WTC11 (cell line): Measurements from ENCODE around the gene STK39. TPM values are rescaled to one million over a fixed set of nuclear protein-coding genes. Genes with fewer than 3 reads are reported as not detected.

Experiments used
- ATAC-seq: fragments of 200-7000 bp; cut with Tn5 transposase; 2 replicates; pipeline ENCODE4 v1.10.0; 2021; ENCODE audit warnings: mild to moderate bottlenecking, moderate library complexity
- CTCF ChIA-PET: fragments of 300-600 bp; sonication (Branson Sonifier 250); formaldehyde crosslinking; loops from one replicate; lab custom pipeline; 2021; ENCODE audit warnings: antibody characterized with exemption; lab: Charles Lee
- POLR2A ChIA-PET: fragments of 350-600 bp; sonication (Branson Sonifier 250); formaldehyde crosslinking; loops from one replicate; lab custom pipeline; 2021; ENCODE audit warnings: antibody characterized with exemption; lab: Charles Lee
- DNase-seq: peaks from one replicate; pipeline ENCODE4 v3.0.0; 2021; ENCODE audit warnings: low spot score
- H3K27ac Mint-ChIP-seq: 2 replicates; pipeline ENCODE4 v1.8.0; 2021; ENCODE audit warnings: mixed read lengths
- H3K27me3 Mint-ChIP-seq: 2 replicates; pipeline ENCODE4 v1.8.0; 2021; ENCODE audit warnings: low read depth, mild to moderate bottlenecking, moderate library complexity, mixed read lengths
- H3K36me3 Mint-ChIP-seq: 2 replicates; pipeline ENCODE4 v1.8.0; 2021; ENCODE audit warnings: mixed read lengths
- H3K4me1 Mint-ChIP-seq: 2 replicates; pipeline ENCODE4 v1.8.0; 2022; ENCODE audit warnings: mixed read lengths
- H3K4me3 Mint-ChIP-seq: 2 replicates; pipeline ENCODE4 v1.8.0; 2021; ENCODE audit warnings: mild to moderate bottlenecking, moderate library complexity, mixed read lengths
- H3K9me3 Mint-ChIP-seq: 2 replicates; pipeline ENCODE4 v1.8.0; 2021; ENCODE audit warnings: mixed read lengths
- CREM ChIP-seq: sonication (generic); formaldehyde crosslinking; IDR thresholded peaks from 2 replicates; pipeline ENCODE4 v1.8.1; 2022; ENCODE audit warnings: mild to moderate bottlenecking, missing genetic modification reagents, moderate library complexity
- FOXK1 ChIP-seq: sonication (generic); formaldehyde crosslinking; IDR thresholded peaks from 2 replicates; pipeline ENCODE4 v1.8.0; 2022; ENCODE audit warnings: mild to moderate bottlenecking, moderate library complexity, missing genetic modification reagents
- JAZF1 ChIP-seq: fragments of 250-450 bp; sonication (Bioruptor Pico); IDR thresholded peaks from 2 replicates; pipeline ENCODE4 v1.9.0; 2021; ENCODE audit warnings: moderate library complexity, mild to moderate bottlenecking, inconsistent platforms
- MXD4 ChIP-seq: fragments of 250-450 bp; sonication (Bioruptor Pico); IDR thresholded peaks from 2 replicates; pipeline ENCODE4 v1.8.0; 2021; ENCODE audit warnings: mild to moderate bottlenecking, moderate library complexity, borderline replicate concordance
- NR1H2 ChIP-seq: sonication (generic); formaldehyde crosslinking; IDR thresholded peaks from 2 replicates; pipeline ENCODE4 v1.9.0; 2021; ENCODE audit warnings: mild to moderate bottlenecking, moderate library complexity, missing genetic modification reagents
- PRDM15 ChIP-seq: sonication (generic); formaldehyde crosslinking; IDR thresholded peaks from 2 replicates; pipeline ENCODE4 v1.8.0; 2022; ENCODE audit warnings: missing genetic modification reagents
- TCF7 ChIP-seq: sonication (generic); formaldehyde crosslinking; IDR thresholded peaks from 2 replicates; pipeline ENCODE4 v1.8.0; 2022; ENCODE audit warnings: mild to moderate bottlenecking, low read depth, missing genetic modification reagents, moderate library complexity
- TEAD4 ChIP-seq: sonication (generic); formaldehyde crosslinking; IDR thresholded peaks from 2 replicates; pipeline ENCODE4 v1.8.0; 2022; ENCODE audit warnings: mild to moderate bottlenecking, missing genetic modification reagents
- USF2 ChIP-seq: sonication (generic); formaldehyde crosslinking; IDR thresholded peaks from 2 replicates; pipeline ENCODE4 v1.8.1; 2023; ENCODE audit warnings: mild to moderate bottlenecking, missing genetic modification reagents, moderate library complexity
- ZNF219 ChIP-seq: sonication (generic); formaldehyde crosslinking; IDR thresholded peaks from 2 replicates; pipeline ENCODE4 v1.8.0; 2023; ENCODE audit warnings: missing genetic modification reagents, mild to moderate bottlenecking, borderline replicate concordance
- ZNF232 ChIP-seq: sonication (generic); formaldehyde crosslinking; IDR thresholded peaks from 2 replicates; pipeline ENCODE4 v1.8.0; 2022; ENCODE audit warnings: mild to moderate bottlenecking, missing genetic modification reagents
- ZNF281 ChIP-seq: sonication (generic); formaldehyde crosslinking; IDR thresholded peaks from 2 replicates; pipeline ENCODE4 v1.8.0; 2023; ENCODE audit warnings: mild to moderate bottlenecking, missing genetic modification reagents
- ZNF317 ChIP-seq: sonication (generic); formaldehyde crosslinking; IDR thresholded peaks from 2 replicates; pipeline ENCODE4 v1.8.1; 2023; ENCODE audit warnings: low read depth, mild to moderate bottlenecking, moderate library complexity, missing genetic modification reagents, borderline replicate concordance
- ZNF423 ChIP-seq: fragments of 250-450 bp; sonication (Bioruptor Pico); IDR thresholded peaks from 2 replicates; pipeline ENCODE4 v2.1.2; 2022; ENCODE audit warnings: mild to moderate bottlenecking, moderate library complexity
- total RNA-seq: library from RNA; stranded (reverse); gene quantifications from 3 replicates; pipeline ENCODE4 v1.2.3, GENCODE V29; 2021
- TF ChIP-seq, protein P1 (sequence below): fragments of 250-450 bp; sonication (Bioruptor Pico); IDR thresholded peaks from 2 replicates; pipeline ENCODE4 v1.9.0; 2021; ENCODE audit warnings: moderate library complexity, mild to moderate bottlenecking, inconsistent platforms, borderline replicate concordance
- TF ChIP-seq, protein P2 (sequence below): fragments of 250-450 bp; sonication (Bioruptor Pico); conservative IDR thresholded peaks from 2 replicates; pipeline ENCODE4 v1.9.0; 2021; ENCODE audit warnings: mild to moderate bottlenecking

The STK39 gene
- total RNA-seq, 1 experiment from 2014 or later = 20.5 TPM

DNA sequence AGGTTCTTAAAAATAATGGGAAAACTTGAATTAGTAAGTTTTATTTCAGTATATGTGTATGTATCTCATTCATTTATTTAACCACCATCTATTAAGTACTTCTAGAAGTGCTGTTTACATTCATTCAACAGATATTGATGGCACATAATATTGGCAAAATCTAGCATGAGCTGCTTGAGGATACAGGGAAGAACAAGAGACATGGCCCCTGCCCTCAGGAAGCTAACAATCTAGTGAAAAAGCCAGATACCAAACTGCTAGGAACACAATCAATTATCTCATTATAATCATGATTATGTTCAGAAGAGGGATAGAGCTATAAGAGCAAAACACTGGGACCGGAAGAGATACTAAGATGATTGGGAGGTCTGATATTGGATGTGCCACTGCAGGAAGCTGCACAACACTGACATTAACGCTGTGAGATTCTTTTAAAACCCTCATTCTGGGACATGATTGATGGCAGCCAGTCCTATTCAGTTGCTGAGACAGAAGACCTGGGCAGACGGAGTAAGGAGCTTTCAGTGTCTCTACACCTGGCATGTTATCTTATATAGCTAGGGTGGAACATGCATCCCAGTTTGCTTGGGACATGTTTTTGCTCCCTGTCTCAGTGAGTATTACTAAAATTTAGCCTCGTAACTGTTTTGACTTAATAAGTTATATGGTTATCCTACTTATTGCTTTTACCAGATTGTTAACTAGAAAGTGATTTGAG is 314.1 kb downstream of the STK39 start:
- Mint-ChIP-seq H3K4me3 (no peak overlapping the region), H3K4me1 (peaks cover 5% of the 10 kb centered on the region), H3K27me3 (no peaks in the 10 kb centered on the region), H3K9me3 (peaks cover 10% of the 10 kb centered on the region), H3K36me3 (peaks cover 3% of the 10 kb centered on the region; the same call in 1 of the 2 replicates), H3K27ac (no peak overlapping the region)
- ATAC-seq (no peak), DNase-seq (no peak)
- CTCF ChIA-PET = no interaction called here
- POLR2A ChIA-PET = no interaction called here
- TF ChIP-seq ZNF317 (no peak), FOXK1 (CRISPR knock-in tag) (no peak), ZNF219 (CRISPR knock-in tag) (no peak), NR1H2 (CRISPR knock-in tag) (no peak), TCF7 (no peak), ZNF232 (CRISPR knock-in tag) (no peak)

GRCh38 chr2:167932123-167932693 is 315.2 kb downstream of the STK39 start:
- POLR2A ChIA-PET = no interaction called here
- H3K27ac Mint-ChIP-seq = no peak overlapping the region
- peaks cover 5% of the 10 kb centered on the region for H3K4me1 Mint-ChIP-seq
- H3K36me3 Mint-ChIP-seq = peaks cover 3% of the 10 kb centered on the region; the same call in 1 of the 2 replicates
- CTCF ChIA-PET = no interaction called here
- DNase-seq = no peak
- no peak overlapping the region for H3K4me3 Mint-ChIP-seq
- H3K9me3 Mint-ChIP-seq = peaks cover 10% of the 10 kb centered on the region
- no peak for TF ChIP-seq PRDM15
- TF ChIP-seq, protein P1, sequence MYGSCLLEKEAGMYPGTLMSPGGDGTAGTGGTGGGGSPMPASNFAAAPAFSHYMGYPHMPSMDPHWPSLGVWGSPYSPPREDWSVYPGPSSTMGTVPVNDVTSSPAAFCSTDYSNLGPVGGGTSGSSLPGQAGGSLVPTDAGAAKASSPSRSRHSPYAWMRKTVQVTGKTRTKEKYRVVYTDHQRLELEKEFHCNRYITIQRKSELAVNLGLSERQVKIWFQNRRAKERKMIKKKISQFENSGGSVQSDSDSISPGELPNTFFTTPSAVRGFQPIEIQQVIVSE (CRISPR knock-in tag) = no peak
- TF ChIP-seq USF2 = no peak
- TF ChIP-seq ZNF281 = no peak
- H3K27me3 Mint-ChIP-seq = no peaks in the 10 kb centered on the region
- ATAC-seq = no peak

DNA sequence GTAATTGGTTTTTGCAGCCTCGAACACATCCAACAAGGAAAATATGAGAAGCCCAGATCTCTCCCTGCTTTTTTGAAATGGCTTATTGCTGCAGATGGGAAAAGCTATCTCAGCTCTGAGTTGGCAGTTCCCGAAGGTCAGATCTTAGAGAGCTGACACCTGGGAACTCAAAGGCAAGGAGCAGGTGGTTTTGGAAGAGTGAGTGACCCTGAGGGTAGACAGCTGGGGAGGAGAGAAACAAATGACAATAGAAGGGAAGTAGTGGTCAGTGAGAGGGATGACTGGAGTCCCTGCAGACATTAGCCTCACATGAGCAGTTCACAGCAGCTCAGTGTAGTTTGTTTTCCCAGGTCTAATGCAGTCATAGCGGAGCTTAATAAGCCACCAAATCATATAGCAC is 317.9 kb downstream of the STK39 start:
- POLR2A ChIA-PET = interaction anchor here (1.0 kb wide), 1 partner anchor 31 kb away, joined by 4 read pairs; no protein-coding TSS in a partner anchor
- no peaks in the 10 kb centered on the region for H3K27me3 Mint-ChIP-seq
- no peak overlapping the region for H3K4me3 Mint-ChIP-seq
- H3K36me3 Mint-ChIP-seq = no peaks in the 10 kb centered on the region
- peaks cover 5% of the 10 kb centered on the region for H3K4me1 Mint-ChIP-seq
- no peak for DNase-seq
- CTCF ChIA-PET = interaction anchor here (0.9 to 1.1 kb wide), 2 partner anchors 189 to 539 kb away, joined by 3 read pairs; no protein-coding TSS in a partner anchor
- peaks cover 3% of the 10 kb centered on the region; the same call in 1 of the 2 replicates for H3K9me3 Mint-ChIP-seq
- H3K27ac Mint-ChIP-seq = no peak overlapping the region
- ATAC-seq = no peak
- TF ChIP-seq TCF7 (no peak), CREM (CRISPR knock-in tag) (no peak), ZNF219 (CRISPR knock-in tag) (no peak), MXD4 (no peak), TEAD4 (CRISPR knock-in tag) (no peak), JAZF1 (CRISPR knock-in tag) (no peak), ZNF423 (no peak), FOXK1 (CRISPR knock-in tag) (no peak)
- TF ChIP-seq, protein P2, sequence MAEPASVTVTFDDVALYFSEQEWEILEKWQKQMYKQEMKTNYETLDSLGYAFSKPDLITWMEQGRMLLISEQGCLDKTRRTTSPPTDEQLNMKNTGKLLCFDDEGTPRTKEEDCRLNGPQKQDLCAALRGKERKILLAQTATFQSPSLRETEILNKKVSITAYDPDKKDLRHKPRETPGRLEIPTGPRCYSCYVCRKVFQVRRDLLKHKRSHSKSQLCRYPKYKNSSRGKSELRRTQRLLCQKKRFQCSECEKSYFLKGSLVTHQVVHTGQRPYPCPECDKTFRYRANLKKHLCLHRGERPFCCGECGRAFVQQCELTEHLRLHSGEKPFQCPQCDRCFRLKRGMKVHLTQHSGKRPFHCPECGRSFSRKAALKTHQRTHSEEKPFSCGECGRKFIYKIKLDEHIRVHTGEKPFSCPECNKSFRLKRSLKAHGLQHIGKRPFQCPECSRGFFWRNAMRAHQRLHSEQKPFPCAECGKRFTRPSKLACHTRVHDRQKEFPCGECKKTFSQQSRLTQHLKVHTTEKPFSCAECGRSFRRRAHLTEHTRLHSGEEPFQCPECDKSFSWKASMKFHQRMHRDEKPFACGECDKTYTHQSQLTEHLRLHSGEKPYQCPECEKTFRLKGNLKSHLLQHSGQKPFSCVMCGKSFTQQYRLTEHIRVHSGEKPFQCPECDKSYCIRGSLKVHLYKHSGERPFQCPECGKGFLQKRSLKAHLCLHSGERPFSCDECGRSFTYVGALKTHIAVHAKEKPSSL (CRISPR knock-in tag) = no peak
